HG02973 (cell line): ENCODE measurements around the gene ZDHHC11B.
"Not testable (repeated sequence)": the region's sequence is repeated elsewhere in the genome, so short reads cannot be mapped to it uniquely, and the experiment has no call there.

Experiments
- ATAC-seq: cut with Tn5 transposase; IDR thresholded peaks from one replicate; pipeline ENCODE4 v1.9.1; 2021; ENCODE audit warnings: moderate library complexity; ENCODE audit not compliant: unreplicated experiment

Gene ZDHHC11B, protein sequence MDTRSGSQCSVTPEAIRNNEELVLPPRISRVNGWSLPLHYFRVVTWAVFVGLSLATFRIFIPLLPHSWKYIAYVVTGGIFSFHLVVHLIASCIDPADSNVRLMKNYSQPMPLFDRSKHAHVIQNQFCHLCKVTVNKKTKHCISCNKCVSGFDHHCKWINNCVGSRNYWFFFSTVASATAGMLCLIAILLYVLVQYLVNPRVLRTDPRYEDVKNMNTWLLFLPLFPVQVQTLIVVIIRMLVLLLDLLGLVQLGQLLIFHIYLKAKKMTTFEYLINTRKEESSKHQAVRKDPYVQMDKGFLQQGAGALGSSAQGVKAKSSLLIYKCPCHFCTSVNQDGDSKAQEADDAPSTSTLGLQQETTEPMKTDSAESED

DNA sequence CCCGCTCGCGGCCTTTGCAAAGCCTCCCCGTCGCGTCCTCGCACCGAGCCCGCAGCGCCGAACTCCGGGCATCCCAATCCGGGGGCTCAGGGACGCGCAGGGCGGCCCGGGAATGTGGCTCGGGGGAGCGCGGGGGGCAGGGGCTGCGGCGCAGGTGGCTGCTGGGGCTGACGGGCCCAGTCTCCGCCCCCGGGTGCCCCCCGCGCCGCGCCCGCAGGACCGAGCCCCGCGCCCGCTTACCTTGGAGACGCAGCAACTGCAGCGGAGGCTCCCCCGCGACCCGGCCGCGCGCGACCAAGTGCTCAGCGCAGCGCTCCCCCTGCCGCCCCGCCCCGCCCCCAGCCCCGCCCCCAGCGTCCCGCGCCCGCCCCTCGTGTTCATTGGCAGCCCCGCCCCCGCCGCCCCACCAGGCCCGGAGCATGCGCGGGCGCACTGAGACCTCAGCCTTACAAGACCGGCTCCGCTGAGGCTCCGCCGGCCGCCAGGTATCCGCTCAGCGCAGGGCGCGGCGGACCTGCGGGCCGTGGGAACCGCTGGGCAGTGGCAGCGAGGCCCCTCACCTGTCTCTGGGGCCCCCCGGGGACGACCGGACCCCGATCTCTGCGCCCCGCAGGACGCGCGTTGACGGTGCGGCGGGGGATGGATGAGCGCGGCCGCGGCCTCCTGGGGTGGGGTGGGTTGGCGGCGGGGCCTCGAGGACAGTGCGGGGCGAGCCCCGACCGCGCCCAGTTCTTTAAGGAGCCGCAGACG is at the start of gene ZDHHC11B:
Gene ZDHHC11B (minus strand): TSS at position 302 of the 750 bp plus-strand sequence. CDS start 17,810 bp downstream, outside the sequence.
- ATAC-seq, result peak; percentile 50

GRCh38 chr5:834013-834412 is 49.5 kb upstream of the ZDHHC11B start:
- not testable (repeated sequence) for ATAC-seq

GRCh38 chr5:828194-828593 is 43.7 kb upstream of the ZDHHC11B start:
- ATAC-seq, result not testable (repeated sequence)

DNA sequence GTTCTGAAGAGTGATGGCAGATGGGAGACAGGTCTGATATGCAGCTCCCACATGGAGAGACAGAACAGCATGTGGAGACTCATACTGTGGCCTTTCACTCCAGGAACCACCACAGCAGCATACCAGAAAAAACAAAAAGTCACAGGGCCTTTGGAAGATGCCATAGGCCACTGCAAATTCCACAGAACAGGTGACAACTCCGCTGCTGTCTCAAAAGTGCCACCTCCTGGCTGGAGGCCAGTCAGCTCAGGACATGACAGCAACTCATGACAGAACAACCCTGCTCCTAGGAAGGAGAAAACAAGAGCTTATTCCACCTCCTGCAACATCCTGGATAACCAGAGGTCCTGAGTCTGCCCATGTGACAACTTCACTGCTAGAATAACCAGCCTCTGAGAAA is 41.0 kb upstream of the ZDHHC11B start:
- not testable (repeated sequence) for ATAC-seq

DNA sequence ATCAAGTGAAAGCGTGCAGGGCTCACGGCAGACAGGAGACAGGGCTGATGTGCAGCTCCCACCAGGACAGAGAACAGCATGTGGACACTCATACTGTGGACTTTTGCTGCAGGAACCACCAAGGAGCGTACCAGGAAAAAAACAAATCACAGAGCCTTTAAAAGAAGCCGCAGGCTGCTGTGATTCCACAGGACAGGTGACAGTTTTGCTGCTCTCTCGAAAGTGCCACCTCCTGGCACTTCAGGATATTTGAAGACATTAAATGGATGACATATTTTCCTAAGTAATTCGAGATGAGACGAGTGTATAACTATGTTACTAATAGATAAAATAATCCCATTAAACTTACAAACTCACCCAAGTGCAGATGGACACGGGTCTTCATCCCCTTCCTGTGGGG is 37.0 kb upstream of the ZDHHC11B start:
- no peak for ATAC-seq

- ATAC-seq, result no peak
These were observed 35.7 kb upstream of the ZDHHC11B start for GRCh38 chr5:820245-820644.

- no peak for ATAC-seq
These were observed 34.5 kb upstream of the ZDHHC11B start for GRCh38 chr5:819078-819477.

DNA sequence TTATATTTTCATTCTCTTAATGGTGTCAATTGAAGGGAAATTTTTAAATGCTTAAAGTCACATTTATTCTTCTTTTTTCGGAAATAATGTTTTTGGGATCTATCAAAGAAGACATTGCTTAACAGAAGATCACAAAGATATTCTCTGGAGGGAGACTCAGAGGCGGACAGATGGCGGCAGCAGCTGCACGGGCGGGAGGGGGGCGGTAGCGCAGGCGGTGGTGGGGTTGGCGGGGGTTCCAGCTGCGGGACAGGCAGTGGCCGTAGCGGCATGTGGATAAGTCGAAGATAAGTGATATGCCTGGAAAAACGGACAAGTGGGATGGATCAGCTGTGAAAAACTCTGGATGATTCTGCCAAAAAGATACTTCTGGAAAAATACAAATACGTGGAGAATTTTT is 31.6 kb upstream of the ZDHHC11B start:
- no peak for ATAC-seq

DNA sequence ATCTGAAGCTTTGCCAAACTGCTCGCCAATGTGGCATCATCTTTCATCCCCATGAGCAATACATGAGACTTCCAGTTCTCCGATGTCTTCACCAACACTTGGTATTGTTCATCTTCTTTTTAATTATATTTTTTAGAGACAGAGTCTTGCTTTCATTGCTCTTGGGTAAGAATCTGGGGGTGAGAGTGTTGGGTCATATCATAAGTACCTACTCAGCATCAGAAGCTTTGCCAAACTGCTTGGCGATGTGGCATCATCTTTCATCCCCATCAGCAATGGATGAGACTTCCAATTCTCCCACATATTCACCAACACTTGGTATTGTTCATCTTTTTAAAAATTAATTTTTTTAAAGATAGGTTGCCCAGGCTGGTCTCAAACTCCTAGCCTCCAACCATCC is 30.9 kb upstream of the ZDHHC11B start:
- ATAC-seq, result no peak

GRCh38 chr5:813575-813974 is 29.0 kb upstream of the ZDHHC11B start:
- not testable (repeated sequence) for ATAC-seq

DNA sequence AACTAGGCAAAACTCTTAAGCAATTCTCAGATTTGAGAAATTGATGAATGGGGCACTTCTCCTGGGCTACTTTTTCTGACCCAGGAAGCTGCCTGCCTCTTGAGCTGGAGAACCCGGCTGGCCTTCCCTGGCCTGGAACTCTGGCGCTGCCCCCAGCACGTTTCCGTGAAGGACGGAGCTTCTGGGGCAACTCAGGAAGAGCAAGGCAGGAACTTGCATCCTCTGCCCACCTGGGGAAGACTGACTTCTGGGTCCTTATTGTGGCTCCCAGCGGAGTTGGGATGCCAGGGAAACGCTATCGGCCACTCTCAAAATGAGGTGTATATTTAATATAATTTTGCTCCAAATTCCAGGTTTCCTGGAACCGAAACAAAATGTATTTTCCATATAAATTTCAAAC is 26.9 kb upstream of the ZDHHC11B start:
- not testable (repeated sequence) for ATAC-seq

DNA sequence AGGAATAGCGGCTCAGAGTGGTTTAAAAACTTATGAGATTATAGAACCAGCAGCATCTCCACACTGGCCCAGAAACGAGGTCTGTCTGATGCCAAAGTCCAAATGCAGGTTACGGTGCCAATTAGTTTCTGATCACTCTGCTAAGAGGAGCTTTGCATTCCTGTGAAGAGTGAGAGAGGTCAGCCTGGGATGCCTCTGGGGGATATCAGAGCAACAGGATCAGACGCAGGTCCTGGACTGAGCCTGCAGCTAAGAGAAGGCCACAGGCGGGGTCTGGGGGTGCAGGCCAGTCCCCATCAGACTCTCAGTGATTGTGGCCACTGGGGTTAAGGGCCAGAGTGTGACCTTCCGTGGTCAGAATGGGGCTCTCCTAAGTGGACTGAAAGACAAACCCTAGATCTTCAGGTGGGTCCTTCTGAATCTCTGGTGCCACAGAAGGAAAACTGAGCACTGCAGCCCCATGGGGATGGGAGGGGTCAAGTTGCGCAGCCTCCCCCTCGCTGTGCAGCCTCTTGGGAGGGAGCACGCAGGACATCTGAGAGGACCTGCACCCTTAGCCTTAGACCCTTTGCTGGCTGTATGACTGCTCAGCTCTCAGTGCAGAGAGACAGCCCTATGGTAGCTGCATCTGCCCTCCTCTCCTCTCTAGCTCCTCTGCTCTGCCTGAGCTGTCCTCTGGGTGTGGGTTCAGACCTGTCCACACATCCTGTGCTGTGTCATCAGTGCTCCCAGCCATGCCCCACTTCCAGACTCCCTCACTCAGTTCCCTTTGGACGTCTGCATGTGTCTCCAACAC is 23.4 kb upstream of the ZDHHC11B start:
- ATAC-seq, result not testable (repeated sequence)

DNA sequence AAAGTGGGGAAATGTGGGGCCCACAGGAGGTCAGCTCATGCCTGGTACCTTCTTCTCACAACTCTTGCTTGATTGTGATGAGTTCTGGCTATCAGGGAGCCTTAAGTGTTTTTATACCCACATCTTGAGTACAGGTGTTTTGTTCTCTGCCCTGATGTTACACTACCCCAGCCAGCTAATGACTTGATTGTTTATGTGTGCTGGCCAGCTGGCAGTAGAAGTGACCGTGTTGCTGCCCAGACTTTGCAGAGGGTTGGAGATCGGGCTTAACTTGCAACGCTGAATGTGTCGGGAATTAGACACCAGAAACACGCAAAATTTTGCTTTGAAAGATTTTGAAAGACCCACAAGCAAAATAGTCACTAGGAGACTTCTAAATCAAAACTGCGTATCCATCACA is 16.9 kb upstream of the ZDHHC11B start:
- no peak for ATAC-seq

DNA sequence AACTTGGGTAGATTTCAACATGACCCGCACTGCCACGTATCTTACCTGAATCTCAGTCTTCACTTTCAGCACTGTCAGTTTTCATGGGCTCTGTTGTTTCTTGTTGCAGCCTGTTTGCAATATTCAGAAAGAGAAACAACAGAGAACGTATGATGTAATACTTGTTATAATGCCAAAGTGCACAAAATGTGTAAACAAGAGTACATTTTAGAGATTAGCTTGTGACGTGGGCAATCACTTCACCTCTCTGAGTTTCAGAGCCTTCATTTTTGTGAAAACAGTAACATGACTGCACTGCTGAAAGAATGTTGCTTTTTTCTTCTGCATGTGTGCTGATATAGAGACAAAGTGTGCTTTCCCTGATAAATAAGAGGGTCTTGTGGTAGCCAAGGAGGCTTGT is 16.5 kb upstream of the ZDHHC11B start:
- ATAC-seq, result not testable (repeated sequence)

GRCh38 chr5:798505-799138 is 14.1 kb upstream of the ZDHHC11B start:
- ATAC-seq, result not testable (repeated sequence)

DNA sequence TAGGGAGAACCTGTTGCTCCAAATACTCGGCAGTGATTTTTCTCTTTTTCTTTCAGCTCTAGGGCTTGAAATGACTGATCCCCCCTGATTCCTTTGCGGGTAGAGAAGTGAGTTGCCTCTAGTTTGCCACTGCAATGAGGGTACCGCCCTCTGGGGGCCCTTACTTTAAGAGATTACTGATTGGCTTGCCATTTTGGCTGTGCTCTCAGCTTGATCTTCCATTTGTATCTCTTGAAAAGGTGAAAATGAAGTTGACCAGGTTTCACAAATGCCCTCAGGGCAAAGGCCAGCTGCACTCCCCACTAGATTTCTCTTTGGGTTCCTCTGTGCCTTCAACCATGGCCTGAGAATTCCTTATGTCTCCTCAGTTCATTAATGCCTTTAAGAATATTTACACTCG is 13.5 kb upstream of the ZDHHC11B start:
- ATAC-seq, result not testable (repeated sequence)

DNA sequence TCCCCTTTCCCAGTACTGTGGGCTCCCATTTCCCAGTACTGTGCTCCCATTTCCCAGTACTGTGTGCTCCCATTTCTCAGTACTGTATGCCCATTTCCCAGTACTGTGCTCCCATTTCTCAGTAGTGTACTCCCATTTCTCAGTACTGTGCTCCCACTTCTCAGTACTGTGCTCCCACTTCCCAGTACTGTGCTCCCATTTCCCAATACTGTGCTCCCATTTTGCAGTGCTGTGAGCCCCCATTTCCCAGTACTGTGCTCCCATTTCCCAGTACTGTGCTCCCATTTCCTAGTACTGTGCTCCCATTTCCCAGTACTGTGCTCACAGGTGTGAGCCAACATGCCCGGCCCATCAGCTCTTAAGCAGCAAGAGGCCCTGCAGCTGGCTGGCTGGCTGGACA is 11.3 kb upstream of the ZDHHC11B start:
- not testable (repeated sequence) for ATAC-seq

- not testable (repeated sequence) for ATAC-seq
These were observed 10.4 kb upstream of the ZDHHC11B start for GRCh38 chr5:794948-795347.

- ATAC-seq, result not testable (repeated sequence)
These were observed 4.2 kb upstream of the ZDHHC11B start for GRCh38 chr5:788703-789102.

DNA sequence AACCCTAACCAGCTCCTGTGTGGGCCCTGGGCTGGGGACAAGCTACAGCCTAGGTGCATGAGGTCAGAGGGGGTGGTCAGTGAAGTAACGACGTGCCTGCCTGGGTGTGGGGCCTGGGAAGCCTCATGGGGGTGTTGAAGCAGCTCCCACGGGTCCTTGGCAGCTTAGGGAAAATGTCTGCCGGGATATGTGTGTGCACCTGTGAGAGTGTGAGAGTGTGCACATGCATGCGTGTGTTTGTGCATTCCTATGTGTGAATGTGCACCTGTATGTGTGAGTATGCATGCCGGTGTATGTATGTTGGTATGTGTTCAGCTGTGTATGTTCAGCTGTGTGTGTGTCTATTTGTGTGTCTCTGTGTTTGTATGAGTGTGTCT is 3.3 kb upstream of the ZDHHC11B start:
- not testable (repeated sequence) for ATAC-seq
